M059J (cell line): ENCODE data around the gene HLTF. TPM values are rescaled to one million over a fixed set of nuclear protein-coding genes. Genes with fewer than 3 reads are reported as not detected.
"Not testable (repeated sequence)": the region's sequence is repeated elsewhere in the genome, so short reads cannot be mapped to it uniquely, and the experiment has no call there.

Experiments used
- DNase-seq: peaks from one replicate; pipeline ENCODE4 v3.0.0-alpha.2; 2012; ENCODE audit warnings: low read depth
- total RNA-seq: library from RNA; depleted of rRNA; stranded (reverse); fragments of >200 nt; shearing (Covaris generic); gene quantifications from 2 replicates; pipeline ENCODE4 v1.2.3, GENCODE V29; 2014; rRNA removed

HLTF gene, protein sequence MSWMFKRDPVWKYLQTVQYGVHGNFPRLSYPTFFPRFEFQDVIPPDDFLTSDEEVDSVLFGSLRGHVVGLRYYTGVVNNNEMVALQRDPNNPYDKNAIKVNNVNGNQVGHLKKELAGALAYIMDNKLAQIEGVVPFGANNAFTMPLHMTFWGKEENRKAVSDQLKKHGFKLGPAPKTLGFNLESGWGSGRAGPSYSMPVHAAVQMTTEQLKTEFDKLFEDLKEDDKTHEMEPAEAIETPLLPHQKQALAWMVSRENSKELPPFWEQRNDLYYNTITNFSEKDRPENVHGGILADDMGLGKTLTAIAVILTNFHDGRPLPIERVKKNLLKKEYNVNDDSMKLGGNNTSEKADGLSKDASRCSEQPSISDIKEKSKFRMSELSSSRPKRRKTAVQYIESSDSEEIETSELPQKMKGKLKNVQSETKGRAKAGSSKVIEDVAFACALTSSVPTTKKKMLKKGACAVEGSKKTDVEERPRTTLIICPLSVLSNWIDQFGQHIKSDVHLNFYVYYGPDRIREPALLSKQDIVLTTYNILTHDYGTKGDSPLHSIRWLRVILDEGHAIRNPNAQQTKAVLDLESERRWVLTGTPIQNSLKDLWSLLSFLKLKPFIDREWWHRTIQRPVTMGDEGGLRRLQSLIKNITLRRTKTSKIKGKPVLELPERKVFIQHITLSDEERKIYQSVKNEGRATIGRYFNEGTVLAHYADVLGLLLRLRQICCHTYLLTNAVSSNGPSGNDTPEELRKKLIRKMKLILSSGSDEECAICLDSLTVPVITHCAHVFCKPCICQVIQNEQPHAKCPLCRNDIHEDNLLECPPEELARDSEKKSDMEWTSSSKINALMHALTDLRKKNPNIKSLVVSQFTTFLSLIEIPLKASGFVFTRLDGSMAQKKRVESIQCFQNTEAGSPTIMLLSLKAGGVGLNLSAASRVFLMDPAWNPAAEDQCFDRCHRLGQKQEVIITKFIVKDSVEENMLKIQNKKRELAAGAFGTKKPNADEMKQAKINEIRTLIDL
- total RNA-seq, result 87.9 and 110 TPM in 2 replicates

DNA sequence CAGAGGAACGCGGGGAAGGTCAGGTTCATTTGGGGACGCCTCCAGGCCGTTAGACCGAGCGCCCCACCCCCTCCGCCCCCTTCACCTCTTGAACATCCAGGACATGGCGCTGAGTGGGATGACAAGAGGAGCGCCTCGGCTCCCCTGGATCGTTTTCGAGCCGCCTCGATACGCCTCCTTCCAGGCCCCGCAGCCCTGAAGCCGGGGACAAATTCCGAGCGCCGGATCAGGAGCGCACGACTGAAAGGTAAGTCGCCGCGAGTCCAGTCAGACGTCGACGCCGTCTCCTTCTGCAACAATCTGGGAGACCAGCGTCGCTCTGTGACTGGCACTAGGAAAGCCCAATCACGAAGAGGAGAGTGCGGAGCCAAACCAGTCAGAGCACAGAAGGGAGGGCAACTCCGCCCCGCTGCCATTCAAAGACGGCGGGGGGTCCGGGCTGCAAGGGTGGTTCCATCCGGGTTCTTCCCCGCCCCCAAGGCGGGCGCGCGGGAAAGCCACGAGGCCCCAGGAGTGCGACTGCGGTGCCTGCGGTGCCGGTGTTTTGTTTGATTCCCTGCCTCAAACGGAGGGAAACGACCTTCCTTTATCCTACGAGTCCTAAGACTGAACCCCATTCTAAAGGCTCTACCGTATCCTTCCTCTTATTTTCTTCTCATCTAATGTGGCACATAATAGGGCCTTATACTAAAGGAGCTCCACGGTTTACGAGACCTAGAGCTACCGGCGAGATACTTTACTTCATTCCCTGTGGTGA lies at the start of gene HLTF:
Gene HLTF, minus strand, starts transcription at position 302 of the 757 bp plus-strand sequence. Its CDS starts 197 bp downstream, at position 105.
- peak; percentile 100 for DNase-seq

DNA sequence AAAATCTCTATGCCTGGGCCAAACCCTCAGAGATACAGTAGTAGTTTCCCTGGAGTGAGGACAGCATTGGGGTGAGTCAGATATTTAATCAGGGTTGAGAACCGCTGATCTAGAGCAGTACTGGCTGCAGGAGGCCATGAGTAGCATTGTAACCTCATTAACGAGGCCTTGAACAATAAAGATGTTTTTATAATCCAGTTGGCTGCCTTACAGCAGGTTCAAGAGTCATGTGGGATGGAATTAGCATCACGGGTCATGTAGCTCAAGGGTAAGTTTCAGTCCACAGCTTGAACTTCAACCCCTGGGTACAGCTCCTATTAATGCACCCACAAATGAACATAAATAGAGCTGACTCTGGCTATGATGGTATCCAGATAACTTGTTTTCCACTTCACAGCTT lies 48.2 kb upstream of the HLTF start:
- DNase-seq, result peak; percentile 92

DNA sequence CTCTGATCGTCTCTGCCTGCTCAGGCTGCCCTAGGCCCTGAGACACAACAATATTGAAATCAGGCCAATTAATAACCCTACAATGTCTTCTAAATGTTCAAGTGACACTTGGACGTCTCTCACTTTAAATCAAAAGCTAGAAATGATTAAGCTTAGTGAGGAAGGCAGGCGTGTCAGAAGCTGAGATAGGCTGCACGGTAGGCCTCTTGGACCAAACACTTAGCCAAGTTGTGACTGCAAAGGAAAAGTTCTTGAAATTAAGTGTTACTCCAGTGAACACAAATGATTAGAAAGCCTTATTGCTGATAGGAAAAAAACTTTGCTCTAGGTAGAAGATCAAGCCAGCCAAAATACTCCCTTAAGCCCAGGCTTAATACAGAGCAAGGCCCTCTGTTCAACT lies 45.3 kb upstream of the HLTF start:
- no peak for DNase-seq

DNA sequence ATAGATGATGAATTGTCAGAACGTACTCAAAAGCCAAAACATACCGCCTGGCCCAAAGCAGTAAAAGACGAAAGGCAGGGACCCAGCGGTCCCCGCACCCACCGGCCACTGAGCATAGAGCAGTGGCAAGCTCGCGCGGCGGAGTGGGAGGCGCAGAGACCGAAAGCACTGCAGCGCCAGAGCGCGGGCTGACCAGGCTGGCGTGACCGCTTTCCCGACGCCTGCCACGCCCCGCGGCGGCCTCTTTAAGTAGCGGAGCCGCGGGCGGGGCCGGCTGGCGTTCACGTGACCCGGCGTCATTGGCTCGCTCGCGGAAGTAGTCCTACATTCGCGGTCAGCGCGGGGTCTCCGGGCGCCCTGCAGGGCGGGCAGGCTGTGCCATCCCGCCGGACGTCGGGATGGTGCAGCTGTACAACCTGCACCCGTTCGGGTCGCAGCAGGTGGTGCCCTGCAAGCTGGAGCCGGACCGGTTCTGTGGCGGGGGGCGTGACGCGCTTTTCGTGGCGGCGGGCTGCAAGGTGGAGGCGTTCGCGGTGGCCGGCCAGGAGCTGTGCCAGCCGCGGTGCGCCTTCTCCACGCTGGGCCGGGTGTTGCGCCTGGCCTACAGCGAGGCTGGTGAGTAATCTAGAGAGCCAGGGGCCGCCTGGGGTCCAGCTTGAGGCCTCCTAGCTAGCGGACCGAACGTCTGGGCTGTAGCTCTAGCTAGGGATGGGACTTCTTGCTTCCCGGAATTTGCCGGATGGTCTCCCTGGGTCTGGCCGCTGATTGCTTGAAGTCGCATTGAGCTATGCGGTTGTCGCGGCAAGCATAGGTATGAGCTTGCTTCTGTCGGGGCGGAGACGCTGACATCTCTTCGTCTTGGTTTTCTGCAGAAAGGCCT lies 43.2 kb upstream of the HLTF start, which contains the start of gene HPS3:
Gene HPS3, plus strand, starts transcription at position 313 of the 880 bp plus-strand sequence. Its CDS starts 86 bp downstream, at position 399.
- DNase-seq, result peak; percentile 94

DNA sequence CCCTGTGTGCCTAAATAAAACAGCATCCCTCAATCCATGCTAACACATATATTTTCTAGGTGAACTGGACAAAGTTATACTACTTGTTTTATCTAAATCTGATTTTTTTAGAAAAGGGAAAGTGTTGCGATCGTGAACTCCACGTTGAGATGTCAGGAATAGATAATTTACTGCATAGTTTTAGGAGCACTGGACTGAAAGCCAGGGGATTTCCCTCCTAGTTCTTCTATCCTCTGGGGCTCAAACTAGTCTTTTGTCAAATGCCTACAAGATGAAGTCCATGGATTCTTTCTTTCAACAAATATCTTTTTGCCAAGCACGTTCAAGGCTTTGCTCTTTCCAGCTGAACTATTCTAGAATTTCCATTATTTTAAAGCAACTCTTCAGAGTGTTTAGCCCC lies 42.5 kb upstream of the HLTF start:
- DNase-seq, result peak; percentile 31

DNA sequence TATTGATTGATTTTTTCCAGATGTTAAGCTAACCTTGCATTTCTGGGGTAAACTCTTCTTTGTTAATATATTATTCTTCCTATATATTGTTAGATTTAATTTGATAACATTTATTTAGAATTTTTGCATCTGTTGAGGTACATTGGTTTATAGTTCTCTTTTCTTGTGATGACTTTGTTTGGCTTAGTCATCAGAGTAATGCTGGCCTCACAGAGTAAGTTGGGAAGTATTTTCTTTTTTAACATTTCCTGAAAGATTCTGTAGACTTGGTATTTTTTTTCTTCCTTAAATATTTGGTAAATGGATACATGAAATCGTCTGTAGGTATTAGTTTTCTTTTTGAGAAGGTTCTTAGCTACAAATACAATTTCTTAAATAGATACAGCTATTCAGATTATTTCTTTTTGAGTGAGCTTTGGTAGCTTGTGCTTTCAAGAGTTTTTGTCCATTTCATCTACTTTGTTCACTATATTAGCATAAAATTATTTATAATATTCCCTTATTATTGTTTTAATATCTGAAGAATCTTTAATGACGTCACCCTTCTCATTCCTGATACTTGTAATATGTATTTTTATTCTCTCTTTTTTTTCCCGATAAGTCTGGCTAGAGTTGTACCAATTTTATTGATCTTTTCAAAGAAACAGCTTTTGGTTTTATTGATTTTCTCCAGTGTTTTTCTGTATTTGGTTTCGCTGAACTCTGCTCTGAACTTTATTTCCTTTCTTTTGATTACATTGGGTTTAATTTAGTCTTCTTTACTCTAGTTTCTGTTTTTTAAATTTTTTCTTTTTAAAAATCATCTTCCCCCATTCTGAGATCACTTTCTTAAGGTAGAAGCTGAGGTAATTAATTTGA lies 36.6 kb upstream of the HLTF start:
- peak; percentile 18 for DNase-seq

DNA sequence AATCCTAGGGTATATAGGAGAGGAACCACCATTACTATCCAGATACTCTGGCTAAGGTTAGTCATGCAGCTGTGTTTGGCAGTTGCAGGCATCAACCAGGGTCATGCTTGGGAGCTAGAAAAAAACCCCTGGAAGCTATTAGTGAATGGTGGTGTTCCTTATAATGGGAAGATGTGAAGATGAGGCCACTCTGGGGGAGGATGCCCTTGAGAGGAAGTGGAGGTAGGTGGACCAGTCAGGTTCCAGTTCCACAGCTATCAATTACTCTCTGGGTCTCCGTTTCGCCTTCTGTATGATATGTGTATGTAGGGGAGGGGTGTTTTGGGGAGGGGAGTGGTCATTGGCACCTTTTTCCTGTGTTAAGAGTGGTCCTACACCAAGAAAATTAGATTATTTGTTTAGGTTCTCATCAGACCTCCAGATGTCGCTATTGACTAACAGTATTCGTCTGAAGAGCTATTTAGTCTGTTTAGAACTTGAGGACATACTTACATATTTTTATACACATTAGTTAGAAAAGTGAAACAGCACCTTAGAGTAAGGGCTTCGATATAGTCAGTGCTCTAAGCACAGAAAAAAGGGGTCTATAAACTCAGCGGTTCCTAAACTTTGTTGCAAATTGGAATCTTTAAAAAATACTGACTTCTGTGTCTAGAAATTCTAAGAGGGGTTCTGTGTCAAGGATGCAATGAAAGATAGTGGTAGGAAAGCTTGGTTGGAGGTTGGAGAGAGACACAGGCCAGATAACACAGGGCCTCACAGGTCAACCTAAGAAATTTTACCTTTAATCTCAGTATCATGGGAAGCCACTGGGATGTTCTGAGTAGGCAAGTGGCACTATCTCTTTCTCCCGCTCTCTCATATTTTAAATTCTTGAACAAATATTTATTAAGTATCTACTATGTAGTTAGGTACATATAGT lies 34.0 kb upstream of the HLTF start:
- DNase-seq, result peak; percentile 77

DNA sequence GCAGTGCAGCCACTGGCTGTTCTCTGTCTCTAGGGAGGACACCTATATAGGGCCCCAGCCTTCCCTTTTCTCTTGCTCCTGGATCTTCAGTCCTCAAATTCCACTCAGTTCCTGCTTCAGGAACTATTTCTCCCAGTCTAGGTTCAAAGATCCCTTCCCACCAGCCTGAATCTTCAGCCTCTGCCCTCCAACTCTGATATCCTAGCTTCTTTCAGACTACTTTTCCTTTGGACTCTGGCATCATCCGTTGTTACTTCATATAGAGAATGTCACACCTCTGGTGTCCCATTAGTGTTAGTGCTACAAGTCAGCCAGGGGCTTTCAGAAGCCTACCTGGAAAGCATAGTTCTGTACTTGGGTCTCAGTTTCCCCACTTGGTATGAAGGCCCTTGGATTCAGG lies 33.1 kb upstream of the HLTF start:
- DNase-seq, result no peak

DNA sequence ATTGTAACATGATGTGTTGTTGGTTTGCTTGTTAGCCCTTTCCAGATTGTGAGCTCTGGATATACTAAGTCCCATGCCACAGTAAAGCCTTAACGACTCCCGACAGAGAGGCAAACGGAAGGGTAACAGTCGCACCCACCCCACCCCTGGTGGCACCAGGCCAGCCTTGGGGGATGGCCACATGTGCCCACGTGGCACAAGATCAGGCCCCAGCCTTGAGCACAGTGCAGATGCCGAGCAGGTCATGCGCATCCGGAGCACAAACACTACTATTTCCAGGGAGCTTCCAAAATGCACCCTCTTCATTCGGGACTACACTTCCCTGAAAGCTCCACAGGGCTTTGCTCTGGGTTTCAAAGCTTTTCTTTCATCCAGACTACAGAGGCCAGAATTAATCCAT lies 32.4 kb upstream of the HLTF start:
- DNase-seq, result no peak

DNA sequence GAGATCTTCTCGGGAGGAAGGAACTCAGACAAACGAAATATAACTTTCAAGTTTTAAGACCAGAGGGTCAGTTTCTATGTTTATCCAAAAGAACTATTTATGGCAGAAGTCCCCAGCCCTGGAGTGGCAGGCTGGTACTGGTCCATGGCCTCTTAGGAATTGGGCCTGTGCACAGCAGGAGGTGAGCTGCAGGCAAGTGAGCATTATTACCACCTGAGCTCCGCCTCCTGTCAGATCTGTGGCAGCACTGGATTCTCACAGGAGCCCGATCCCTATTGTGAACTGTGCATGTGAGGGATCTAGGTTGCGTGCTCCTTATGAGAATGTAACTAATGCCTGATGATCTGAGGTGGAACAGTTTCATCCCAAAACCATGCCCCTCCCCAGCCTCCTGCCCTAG lies 28.8 kb upstream of the HLTF start:
- DNase-seq, result no peak

DNA sequence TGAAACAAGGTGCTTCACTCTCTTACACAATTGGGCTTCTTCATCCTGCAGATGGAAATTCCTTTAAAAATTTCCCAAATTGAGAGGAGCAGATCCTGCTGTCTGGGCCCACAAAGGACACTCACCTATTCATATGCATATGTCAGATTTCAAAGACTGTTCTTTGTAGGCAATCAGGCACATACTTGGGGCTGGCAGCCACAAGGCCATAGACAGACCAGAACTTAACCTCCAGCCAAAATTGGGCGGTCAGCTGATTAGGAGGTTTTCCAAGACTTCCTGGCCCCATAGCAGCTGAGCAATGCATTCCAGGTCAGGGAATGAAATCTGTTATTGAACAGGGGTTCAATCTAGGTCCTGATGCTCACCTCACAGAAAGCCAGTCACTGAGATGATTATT lies 28.1 kb upstream of the HLTF start:
- no peak for DNase-seq

DNA sequence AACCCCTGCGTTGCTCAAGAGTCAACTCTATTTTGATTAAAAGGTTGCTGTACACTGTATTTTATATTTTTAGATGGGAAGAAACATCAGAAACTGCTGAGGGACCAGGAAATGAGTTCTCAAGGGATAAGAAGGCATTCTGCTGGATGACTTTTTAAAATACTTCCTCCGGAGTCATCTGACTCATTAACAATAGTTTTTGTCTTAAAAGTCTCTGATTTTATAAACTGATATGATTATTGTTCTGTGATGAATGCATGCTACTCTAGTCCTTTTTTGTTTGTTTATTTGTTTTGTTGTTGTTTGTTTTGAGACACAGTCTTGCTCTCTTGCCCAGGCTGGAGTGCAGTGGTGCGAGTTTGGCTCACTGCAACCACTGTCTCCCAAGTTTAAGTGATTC lies 18.2 kb upstream of the HLTF start:
- DNase-seq, result no peak

DNA sequence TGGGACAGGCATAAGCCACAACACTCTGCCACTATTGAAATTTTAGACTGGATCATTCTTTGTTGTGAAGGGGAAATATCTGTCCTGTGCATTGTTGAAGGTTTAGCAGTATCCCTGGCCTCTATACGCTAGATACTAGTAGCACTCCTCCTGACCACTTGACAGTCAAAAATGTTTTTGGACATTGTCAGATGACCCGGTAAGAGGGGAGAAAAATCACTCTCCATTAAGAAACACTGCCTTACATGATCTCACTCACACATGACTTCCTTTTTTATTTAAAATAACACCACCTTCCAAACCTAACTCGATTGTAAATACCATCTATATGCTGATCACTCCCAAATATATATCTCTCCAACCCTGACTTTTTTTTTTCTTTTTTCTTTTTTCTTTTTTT lies 15.3 kb upstream of the HLTF start:
- no peak for DNase-seq

DNA sequence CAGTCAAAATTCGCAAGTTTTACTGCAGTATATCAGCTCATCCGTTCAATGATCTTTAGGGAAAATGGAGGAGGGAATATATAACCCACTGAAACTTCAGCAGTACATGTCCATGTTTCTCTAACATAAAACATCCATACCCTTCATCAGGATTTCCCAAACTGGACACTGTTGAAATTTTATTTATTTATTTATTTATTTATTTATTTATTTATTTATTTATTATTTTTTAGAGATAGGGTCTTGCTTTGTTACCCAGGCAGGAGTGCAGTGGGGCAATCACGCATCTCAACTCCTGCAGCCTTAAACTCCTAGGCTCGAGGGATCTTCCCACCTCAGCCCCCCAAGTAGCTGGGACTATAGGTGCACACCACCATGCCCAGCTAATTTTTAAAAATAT lies 14.8 kb upstream of the HLTF start:
- DNase-seq, result no peak

DNA sequence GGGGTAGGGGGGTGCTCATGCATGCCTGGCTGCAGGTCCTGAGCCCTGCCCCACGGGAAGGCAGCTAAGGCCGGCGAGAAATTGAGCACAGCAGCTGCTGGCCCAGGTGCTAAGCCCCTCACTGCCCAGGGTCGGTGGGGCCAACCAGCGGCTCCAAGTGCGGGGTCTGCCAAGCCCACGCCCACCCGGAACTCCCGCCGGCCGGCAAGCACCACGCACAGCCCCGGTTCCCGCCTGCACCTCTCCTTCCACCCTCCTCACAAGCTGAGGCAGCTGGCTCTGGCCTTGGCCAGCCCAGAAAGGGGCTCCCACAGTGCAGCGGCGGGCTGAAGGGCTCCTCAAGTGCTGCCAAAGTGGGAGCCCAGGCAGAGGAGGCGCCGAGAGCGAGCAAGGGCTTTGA lies 11.7 kb upstream of the HLTF start:
- not testable (repeated sequence) for DNase-seq

DNA sequence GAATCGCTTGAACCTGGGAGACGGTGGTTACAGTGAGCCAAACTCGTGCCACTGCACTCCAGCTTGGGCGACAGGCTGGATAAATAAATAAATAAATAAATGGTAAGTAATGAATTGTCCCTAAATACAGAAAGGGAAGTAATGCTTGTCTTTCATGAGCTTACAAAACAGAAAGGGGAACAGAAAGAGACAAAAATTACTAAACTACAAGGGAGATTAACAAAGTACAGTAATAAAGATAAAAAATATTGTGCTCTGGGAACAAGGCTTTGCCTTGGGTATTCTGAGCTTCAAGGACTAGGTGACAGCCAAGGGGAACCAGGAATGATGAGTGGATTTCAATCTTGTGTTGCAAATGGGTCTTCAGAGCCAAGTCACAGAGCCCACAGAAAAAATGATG lies 9.2 kb upstream of the HLTF start:
- DNase-seq, result no peak

DNA sequence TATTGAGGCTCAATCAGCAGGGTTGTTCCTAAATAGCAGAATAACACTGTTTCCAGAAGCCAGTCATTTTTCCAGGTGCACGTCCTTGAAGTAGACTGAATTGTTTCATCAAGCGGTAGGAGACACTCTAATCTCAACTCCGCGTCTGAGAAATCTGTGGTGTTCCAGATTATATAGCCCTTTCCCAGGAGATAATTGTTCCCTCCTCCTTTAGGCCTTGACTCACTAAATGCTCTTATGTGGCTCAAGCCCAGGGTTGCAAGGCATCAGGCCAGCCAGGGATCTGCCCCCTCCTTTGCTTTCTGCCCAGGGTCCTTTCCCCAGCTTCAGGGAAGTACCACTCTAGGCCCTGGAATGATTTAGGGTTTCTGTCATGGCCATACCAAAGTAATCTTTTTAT lies 5.7 kb upstream of the HLTF start:
- no peak for DNase-seq

DNA sequence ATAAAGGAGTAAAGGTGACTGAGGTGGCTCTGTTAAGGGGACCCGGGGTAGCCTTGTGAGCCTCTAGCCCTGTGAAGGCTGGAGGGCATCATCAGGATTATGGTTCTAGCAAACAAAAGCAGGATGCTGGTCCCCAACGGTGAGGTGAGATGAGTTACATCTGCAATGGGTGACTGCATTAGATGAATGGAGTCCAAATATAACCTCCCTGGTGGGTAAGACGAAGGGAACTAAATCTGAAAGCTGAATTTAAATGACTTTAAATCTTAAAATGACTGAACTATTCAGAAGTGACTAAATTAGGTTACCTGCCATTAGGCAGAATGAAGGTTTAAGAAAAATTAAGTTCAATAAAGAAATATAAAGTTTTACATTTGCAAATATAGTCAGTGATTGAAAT lies 4.6 kb upstream of the HLTF start:
- no peak for DNase-seq

DNA sequence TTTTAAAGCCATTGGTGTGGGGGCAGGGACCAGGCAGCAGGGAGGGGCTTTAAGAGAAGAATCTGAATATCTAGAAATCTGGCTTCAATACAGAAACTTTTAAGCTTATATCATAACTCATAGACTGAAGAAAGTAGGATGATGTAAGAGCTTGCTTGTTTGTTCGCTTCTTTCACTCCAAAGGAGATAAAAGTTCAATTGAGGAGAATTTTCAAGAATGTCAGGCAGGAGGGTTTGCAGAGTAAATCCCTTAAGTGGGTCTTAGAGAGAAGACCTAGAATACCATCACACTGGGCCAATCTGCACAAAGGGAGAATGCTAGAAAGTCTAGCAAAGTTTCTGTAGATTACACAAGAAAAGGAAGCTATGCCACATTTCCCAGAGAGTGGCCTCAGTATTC lies 4.1 kb upstream of the HLTF start:
- no peak for DNase-seq
